ENCODE data around the gene GRIN2C. TPM values are rescaled to one million over a fixed set of nuclear protein-coding genes. Genes with fewer than 3 reads are reported as not detected.

GRIN2C gene
- total and polyA plus RNA-seq, 4 donors: 0.01 to 0.03 (median 0.02) TPM; not detected in 1

DNA sequence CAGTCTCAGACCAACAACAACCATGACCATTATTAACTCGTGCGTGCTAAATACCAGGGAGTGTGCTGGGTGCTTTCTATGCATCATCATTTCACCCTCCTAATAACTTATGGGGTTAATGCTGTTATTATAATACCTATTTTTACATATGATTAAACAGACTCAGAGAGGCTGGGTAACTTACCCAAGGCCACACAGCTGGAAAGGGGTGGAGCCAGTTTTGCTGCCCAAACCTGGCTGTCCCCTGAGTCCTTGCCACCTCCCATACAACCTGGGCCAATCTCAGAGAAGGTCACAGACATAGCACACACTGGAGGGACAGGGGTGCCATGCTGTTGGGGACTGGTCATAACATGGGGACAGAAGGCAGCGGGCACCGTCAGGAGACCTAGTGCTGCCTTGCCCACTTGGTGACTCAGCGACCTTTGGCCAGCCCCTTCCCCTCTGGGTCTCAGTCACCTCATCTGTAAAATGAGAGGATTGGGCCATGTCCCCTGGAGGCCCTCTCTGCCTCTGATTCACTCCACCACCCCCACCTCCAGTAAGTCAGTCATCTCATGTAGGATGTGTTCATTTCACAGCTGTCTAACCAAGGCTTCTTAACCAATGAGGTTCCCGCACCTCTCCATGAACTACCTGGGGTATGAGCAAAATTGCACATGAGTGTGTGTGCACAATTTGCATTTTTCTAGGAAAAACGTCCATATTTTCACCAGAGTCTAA, 45.2 kb upstream of the GRIN2C start:
- no peaks in the 10 kb centered on the region for H3K4me1 ChIP-seq (ENCODE audit: control insufficient read depth in 5 of 5, insufficient read depth in 5 of 5, low read length in 5 of 5)
- peaks cover 0 to 3% (median 0%) of the 10 kb centered on the region in 4 donors for H3K9me3 ChIP-seq (ENCODE audit: control insufficient read depth in 4 of 4, insufficient read depth in 3 of 4, low read length in 3 of 4)
- no peak for ATAC-seq (ENCODE audit: insufficient read depth, low FRiP score)
- no peaks in the 10 kb centered on the region for H3K27me3 ChIP-seq (ENCODE audit: control insufficient read depth in 3 of 3, insufficient read depth in 3 of 3, low read length in 2 of 3)
- no peak overlapping the region for H3K4me3 ChIP-seq
- no peak overlapping the region for H3K27ac ChIP-seq (ENCODE audit: low read depth in 1 of 2, low read length in 1 of 2)
- DNase-seq: no peak
- 80 to 81% methylated on average over 7 of the region's 7 CpGs for WGBS, 2 donors
- no peaks in the 10 kb centered on the region for H3K36me3 ChIP-seq (ENCODE audit: control insufficient read depth in 4 of 4, insufficient read depth in 4 of 4, low read length in 4 of 4)
- no peak overlapping the region for H3K9ac ChIP-seq (ENCODE audit: insufficient read depth in 1 of 2, low read length in 2 of 2)
- TF ChIP-seq, protein P1, sequence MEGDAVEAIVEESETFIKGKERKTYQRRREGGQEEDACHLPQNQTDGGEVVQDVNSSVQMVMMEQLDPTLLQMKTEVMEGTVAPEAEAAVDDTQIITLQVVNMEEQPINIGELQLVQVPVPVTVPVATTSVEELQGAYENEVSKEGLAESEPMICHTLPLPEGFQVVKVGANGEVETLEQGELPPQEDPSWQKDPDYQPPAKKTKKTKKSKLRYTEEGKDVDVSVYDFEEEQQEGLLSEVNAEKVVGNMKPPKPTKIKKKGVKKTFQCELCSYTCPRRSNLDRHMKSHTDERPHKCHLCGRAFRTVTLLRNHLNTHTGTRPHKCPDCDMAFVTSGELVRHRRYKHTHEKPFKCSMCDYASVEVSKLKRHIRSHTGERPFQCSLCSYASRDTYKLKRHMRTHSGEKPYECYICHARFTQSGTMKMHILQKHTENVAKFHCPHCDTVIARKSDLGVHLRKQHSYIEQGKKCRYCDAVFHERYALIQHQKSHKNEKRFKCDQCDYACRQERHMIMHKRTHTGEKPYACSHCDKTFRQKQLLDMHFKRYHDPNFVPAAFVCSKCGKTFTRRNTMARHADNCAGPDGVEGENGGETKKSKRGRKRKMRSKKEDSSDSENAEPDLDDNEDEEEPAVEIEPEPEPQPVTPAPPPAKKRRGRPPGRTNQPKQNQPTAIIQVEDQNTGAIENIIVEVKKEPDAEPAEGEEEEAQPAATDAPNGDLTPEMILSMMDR (IDR thresholded peaks at IDR 0.05; ENCODE audit: control extremely low read depth, extremely low read depth): no peak

DNA sequence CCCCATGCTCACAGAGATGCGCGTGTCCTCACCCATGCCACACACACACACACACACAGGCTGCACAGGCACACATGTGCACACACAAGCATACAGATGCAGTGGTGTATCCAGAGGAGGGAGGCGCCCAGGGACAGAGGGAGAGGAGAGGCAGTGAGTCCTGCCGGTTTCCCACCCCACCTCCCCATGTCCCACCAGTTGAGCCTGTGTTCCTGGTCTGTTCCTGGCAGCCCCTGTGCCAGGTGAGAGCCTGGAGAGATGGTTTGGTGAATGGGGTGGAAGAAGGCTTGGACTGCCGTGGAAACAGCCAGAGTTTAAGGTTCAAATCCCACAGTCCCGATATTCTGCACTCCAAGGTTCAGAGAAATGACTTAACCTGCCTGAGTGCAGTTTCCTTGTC, 44.0 kb upstream of the GRIN2C start:
- no peak for DNase-seq
- Histone ChIP-seq H3K9ac (ENCODE audit: insufficient read depth in 1 of 2, low read length in 2 of 2) (no peak overlapping the region), H3K4me1 (ENCODE audit: control insufficient read depth in 5 of 5, insufficient read depth in 5 of 5, low read length in 5 of 5) (no peaks in the 10 kb centered on the region), H3K9me3 (ENCODE audit: control insufficient read depth in 4 of 4, insufficient read depth in 3 of 4, low read length in 3 of 4) (peaks cover 0 to 3% (median 0%) of the 10 kb centered on the region in 4 donors), H3K27ac (ENCODE audit: low read depth in 1 of 2, low read length in 1 of 2) (no peak overlapping the region), H3K27me3 (ENCODE audit: control insufficient read depth in 3 of 3, insufficient read depth in 3 of 3, low read length in 2 of 3) (no peaks in the 10 kb centered on the region), H3K36me3 (ENCODE audit: control insufficient read depth in 4 of 4, insufficient read depth in 4 of 4, low read length in 4 of 4) (no peaks in the 10 kb centered on the region), H3K4me3 (no peak overlapping the region)
- 73 to 77% methylated on average over 6 of the region's 6 CpGs for WGBS, 2 donors
- TF ChIP-seq, protein P1 (IDR thresholded peaks at IDR 0.05; ENCODE audit: control extremely low read depth, extremely low read depth): no peak
- ATAC-seq (ENCODE audit: insufficient read depth, low FRiP score): no peak

DNA sequence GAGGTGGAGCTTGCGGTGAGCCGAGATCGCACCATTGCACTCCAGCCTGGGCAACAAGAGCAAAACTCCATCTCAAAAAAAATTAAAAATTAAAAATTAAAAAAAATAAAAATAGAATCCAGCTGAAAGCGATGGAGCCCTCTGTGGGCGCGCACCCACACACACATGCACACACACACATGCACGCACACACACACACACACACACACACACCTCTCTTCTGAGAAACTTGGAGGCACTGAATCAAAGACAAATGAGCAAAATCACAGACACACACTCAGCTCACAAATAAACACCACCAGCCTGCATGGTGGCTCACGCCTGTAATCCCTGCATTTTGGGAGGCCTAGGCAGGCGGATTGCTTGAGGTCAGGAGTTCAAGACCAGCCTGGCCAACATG, 43.3 kb upstream of the GRIN2C start:
- TF ChIP-seq, protein P1 (IDR thresholded peaks at IDR 0.05; ENCODE audit: control extremely low read depth, extremely low read depth): no peak
- no peak for ATAC-seq (ENCODE audit: insufficient read depth, low FRiP score)

More for the DNA sequence above, 43.3 kb upstream of the GRIN2C start:
- H3K27ac ChIP-seq (ENCODE audit: low read depth in 1 of 2, low read length in 1 of 2): no peak overlapping the region
- H3K36me3 ChIP-seq (ENCODE audit: control insufficient read depth in 4 of 4, insufficient read depth in 4 of 4, low read length in 4 of 4): no peaks in the 10 kb centered on the region
- H3K9me3 ChIP-seq (ENCODE audit: control insufficient read depth in 4 of 4, insufficient read depth in 3 of 4, low read length in 3 of 4): peaks cover 0 to 3% (median 0%) of the 10 kb centered on the region in 4 donors
- no peak for DNase-seq
- 87 to 90% methylated on average over 9 of the region's 9 CpGs for WGBS, 2 donors
- no peak overlapping the region for H3K4me3 ChIP-seq
- H3K4me1 ChIP-seq (ENCODE audit: control insufficient read depth in 5 of 5, insufficient read depth in 5 of 5, low read length in 5 of 5): no peaks in the 10 kb centered on the region
- no peak overlapping the region for H3K9ac ChIP-seq (ENCODE audit: insufficient read depth in 1 of 2, low read length in 2 of 2)
- H3K27me3 ChIP-seq (ENCODE audit: control insufficient read depth in 3 of 3, insufficient read depth in 3 of 3, low read length in 2 of 3): no peaks in the 10 kb centered on the region
